ENCODE data around the gene PHACTR1. TPM values are rescaled to one million over a fixed set of nuclear protein-coding genes. Genes with fewer than 3 reads are reported as not detected.

The PHACTR1 gene
- total RNA-seq, 2 donors from 2014 or later, result 1.3 to 4.3 TPM

GRCh38 chr6:13272131-13273046 is 555.8 kb downstream of the PHACTR1 start:
- intact Hi-C loops (cut with DNase I), result no loop called here
- Histone ChIP-seq H3K4me3 (no peak overlapping the region), H3K9me3 (no peaks in the 10 kb centered on the region), H3K27ac (no peak overlapping the region), H3K27me3 (replicated peaks; ENCODE audit: insufficient read depth) (no peaks in the 10 kb centered on the region), H3K4me1 (replicated peaks) (no peaks in the 10 kb centered on the region), H3K36me3 (no peaks in the 10 kb centered on the region)
- WGBS, result 82% methylated on average over 24 of the region's 24 CpGs
- no peak for DNase-seq (ENCODE audit: low spot score)
- TF ChIP-seq, protein P1, sequence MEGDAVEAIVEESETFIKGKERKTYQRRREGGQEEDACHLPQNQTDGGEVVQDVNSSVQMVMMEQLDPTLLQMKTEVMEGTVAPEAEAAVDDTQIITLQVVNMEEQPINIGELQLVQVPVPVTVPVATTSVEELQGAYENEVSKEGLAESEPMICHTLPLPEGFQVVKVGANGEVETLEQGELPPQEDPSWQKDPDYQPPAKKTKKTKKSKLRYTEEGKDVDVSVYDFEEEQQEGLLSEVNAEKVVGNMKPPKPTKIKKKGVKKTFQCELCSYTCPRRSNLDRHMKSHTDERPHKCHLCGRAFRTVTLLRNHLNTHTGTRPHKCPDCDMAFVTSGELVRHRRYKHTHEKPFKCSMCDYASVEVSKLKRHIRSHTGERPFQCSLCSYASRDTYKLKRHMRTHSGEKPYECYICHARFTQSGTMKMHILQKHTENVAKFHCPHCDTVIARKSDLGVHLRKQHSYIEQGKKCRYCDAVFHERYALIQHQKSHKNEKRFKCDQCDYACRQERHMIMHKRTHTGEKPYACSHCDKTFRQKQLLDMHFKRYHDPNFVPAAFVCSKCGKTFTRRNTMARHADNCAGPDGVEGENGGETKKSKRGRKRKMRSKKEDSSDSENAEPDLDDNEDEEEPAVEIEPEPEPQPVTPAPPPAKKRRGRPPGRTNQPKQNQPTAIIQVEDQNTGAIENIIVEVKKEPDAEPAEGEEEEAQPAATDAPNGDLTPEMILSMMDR (IDR thresholded peaks at IDR 0.05), result no peak
- TF ChIP-seq POLR2A (IDR thresholded peaks at IDR 0.05) (no peak), POLR2AphosphoS5 (IDR thresholded peaks at IDR 0.05) (no peak)

- Histone ChIP-seq H3K4me3 (no peak overlapping the region), H3K27me3 (replicated peaks; ENCODE audit: insufficient read depth) (no peaks in the 10 kb centered on the region), H3K9me3 (no peaks in the 10 kb centered on the region), H3K4me1 (replicated peaks) (no peaks in the 10 kb centered on the region), H3K27ac (no peak overlapping the region), H3K36me3 (no peaks in the 10 kb centered on the region)
- intact Hi-C loops (cut with DNase I), result no loop called here
- 70% methylated on average over 10 of the region's 10 CpGs for WGBS
- DNase-seq (ENCODE audit: low spot score), result no peak
- TF ChIP-seq, protein P1 (IDR thresholded peaks at IDR 0.05), result no peak
- TF ChIP-seq POLR2AphosphoS5 (IDR thresholded peaks at IDR 0.05) (no peak), POLR2A (IDR thresholded peaks at IDR 0.05) (no peak)
Observed at GRCh38 chr6:13273202-13273930, 556.8 kb downstream of the PHACTR1 start.

GRCh38 chr6:13273931-13274706 is 557.6 kb downstream of the PHACTR1 start:
- no peak overlapping the region for H3K4me3 ChIP-seq
- intact Hi-C loops (cut with DNase I), result no loop called here

DNA sequence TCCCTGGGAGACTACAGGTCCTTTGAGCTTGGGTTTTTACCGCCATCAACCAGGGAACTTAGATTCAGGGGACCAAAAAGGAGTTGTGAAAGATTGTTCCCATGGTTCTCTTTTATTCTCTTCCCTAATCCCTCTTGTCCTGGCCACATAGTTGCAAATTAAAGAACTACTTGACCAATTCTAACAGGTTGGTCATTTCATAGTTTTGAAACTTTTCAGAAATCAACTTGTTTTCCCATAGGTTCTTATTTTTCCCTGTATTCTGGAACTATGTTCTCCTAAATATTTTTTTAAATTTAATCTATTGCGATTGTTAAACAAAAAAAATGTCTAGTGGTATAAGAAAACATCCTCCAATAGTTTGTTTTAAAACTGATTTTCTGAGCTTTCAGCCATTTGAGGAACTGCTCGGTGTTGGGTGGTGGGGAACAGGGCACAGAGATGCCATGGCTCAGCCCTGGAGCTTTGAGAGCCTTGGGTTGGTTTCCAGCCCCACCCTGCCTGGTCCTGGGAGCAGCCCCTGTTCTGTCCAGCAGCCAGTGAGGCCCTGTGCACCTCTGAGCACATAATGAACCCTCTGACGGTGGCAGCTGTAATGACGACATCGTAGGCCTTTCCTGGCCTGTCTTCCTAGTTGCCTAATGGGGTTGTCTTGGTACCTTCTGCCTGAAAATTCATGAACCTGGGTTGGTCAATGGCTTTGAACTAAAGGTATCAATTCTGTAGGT is 558.3 kb downstream of the PHACTR1 start:
- TF ChIP-seq POLR2A (IDR thresholded peaks at IDR 0.05) (no peak), POLR2AphosphoS5 (IDR thresholded peaks at IDR 0.05) (no peak)
- TF ChIP-seq, protein P1 (IDR thresholded peaks at IDR 0.05), result no peak
- no peaks in the 10 kb centered on the region for H3K9me3 ChIP-seq
- intact Hi-C loops (cut with DNase I), result no loop called here
- no peak for DNase-seq (ENCODE audit: low spot score)
- H3K4me1 ChIP-seq (replicated peaks), result no peaks in the 10 kb centered on the region
- no peaks in the 10 kb centered on the region for H3K27me3 ChIP-seq (replicated peaks; ENCODE audit: insufficient read depth)
- H3K36me3 ChIP-seq, result no peaks in the 10 kb centered on the region
- no peak overlapping the region for H3K27ac ChIP-seq
- 78% methylated on average over 6 of the region's 6 CpGs for WGBS
- H3K4me3 ChIP-seq, result no peak overlapping the region

More at GRCh38 chr6:13273931-13274706, 557.6 kb downstream of the PHACTR1 start:
- Histone ChIP-seq H3K36me3 (no peaks in the 10 kb centered on the region), H3K27ac (no peak overlapping the region), H3K4me1 (replicated peaks) (no peaks in the 10 kb centered on the region), H3K27me3 (replicated peaks; ENCODE audit: insufficient read depth) (no peaks in the 10 kb centered on the region), H3K9me3 (no peaks in the 10 kb centered on the region)
- DNase-seq (ENCODE audit: low spot score), result no peak
- 78% methylated on average over 21 of the region's 21 CpGs for WGBS
- TF ChIP-seq POLR2AphosphoS5 (IDR thresholded peaks at IDR 0.05) (no peak), POLR2A (IDR thresholded peaks at IDR 0.05) (no peak)
- TF ChIP-seq, protein P1 (IDR thresholded peaks at IDR 0.05), result no peak

Measured in prostate gland (tissue), 2 donors.